ENCODE measurements around the gene PRPF8. TPM values are rescaled to one million over a fixed set of nuclear protein-coding genes. Genes with fewer than 3 reads are reported as not detected.
A peak's percentile ranks its signal among the peaks of the same experiment; 100 is the strongest.

PRPF8 gene
- total and polyA plus RNA-seq, 2 of the 13 experiments (the other 11 are each of a cell fraction or from before 2014, with no cell fraction given) = 112 to 179 TPM

DNA sequence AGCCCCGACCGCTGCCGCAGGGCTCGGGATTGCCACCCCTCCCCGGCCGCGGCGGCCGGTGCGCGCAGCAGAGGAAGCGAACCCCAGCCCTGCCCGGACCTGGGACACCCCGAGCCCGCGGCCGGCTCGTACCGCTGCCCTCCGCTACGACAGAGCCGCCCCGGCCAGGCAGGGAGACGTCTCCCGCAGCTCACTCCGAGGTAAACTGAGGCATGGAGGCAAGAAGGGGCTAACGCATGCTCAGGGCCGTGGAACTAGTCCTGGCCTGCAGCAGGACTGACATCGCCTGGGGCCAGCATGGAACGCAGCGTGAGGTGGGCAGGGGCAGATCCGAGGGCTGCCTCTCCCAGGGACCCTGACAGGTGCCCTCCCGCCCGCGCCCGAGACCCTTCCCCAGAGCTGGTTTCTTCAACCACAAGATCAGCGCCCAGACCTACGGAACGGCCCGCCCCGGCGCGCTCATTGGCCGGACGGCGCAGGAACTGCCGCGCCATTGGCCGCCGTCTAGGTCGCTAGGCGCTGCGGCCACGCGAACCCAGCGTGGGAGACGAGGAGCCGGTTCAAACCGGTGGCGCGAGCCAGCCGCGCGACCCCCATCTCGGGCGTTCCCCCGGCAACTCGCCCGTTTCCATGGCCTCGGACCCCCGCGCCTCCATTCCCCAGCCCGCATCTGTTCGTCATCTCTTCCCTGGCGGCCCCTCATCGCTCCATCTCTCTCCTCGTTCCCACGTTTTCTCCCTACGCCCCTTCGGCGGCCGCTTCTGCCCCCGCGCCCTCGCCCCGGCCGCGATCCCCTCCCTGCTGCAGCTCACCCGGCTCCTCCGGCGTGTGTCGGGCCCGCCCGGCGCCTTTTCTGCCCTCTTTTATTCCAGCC is 56.4 kb downstream of the PRPF8 start, which contains the start of gene SLC43A2 (continued):
- TF ChIP-seq, protein P1, sequence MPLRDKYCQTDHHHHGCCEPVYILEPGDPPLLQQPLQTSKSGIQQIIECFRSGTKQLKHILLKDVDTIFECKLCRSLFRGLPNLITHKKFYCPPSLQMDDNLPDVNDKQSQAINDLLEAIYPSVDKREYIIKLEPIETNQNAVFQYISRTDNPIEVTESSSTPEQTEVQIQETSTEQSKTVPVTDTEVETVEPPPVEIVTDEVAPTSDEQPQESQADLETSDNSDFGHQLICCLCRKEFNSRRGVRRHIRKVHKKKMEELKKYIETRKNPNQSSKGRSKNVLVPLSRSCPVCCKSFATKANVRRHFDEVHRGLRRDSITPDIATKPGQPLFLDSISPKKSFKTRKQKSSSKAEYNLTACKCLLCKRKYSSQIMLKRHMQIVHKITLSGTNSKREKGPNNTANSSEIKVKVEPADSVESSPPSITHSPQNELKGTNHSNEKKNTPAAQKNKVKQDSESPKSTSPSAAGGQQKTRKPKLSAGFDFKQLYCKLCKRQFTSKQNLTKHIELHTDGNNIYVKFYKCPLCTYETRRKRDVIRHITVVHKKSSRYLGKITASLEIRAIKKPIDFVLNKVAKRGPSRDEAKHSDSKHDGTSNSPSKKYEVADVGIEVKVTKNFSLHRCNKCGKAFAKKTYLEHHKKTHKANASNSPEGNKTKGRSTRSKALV (CRISPR knock-in tag; IDR thresholded peaks at IDR 0.05) = no peak
- TF ChIP-seq ARID2 (CRISPR knock-in tag; IDR thresholded peaks at IDR 0.05; ENCODE audit: borderline replicate concordance) (peak; percentile 69; the same call in 1 of the 2 replicates), ZFX (CRISPR knock-in tag; IDR thresholded peaks at IDR 0.05; ENCODE audit: low read depth) (peak; percentile 1; the same call in 1 of the 2 replicates), CBX5 (CRISPR knock-in tag; IDR thresholded peaks at IDR 0.05; ENCODE audit: borderline replicate concordance) (no peak), ZMYM3 (CRISPR knock-in tag; IDR thresholded peaks at IDR 0.05) (peak; percentile 71), EEA1 (CRISPR knock-in tag; IDR thresholded peaks at IDR 0.05; ENCODE audit: borderline replicate concordance) (no peak; the same call in 1 of the 2 replicates), ZNF788 (CRISPR knock-in tag; IDR thresholded peaks at IDR 0.05; ENCODE audit: borderline replicate concordance) (no peak), TCF7 (IDR thresholded peaks at IDR 0.05; ENCODE audit: low read depth) (no peak), BRD4 (CRISPR knock-in tag; IDR thresholded peaks at IDR 0.05) (no peak; the same call in 1 of the 2 replicates), NR2F1 (CRISPR knock-in tag; IDR thresholded peaks at IDR 0.05) (no peak), XBP1 (CRISPR knock-in tag; IDR thresholded peaks at IDR 0.05) (no peak), HMG20A (CRISPR knock-in tag; IDR thresholded peaks at IDR 0.05; ENCODE audit: borderline replicate concordance) (no peak), CREB1 (IDR thresholded peaks at IDR 0.05) (no peak), CREB1 (CRISPR knock-in tag; IDR thresholded peaks at IDR 0.05) (no peak), ZNF235 (CRISPR knock-in tag; IDR thresholded peaks at IDR 0.05; ENCODE audit: borderline replicate concordance) (peak; percentile 84; the same call in 1 of the 2 replicates), ZNF724P (CRISPR knock-in tag; IDR thresholded peaks at IDR 0.05; ENCODE audit: borderline replicate concordance) (no peak), EHMT2 (IDR thresholded peaks at IDR 0.05; ENCODE audit: borderline replicate concordance, low read depth, low read length) (no peak), TAF15 (IDR thresholded peaks at IDR 0.05; ENCODE audit: low read depth, low read length, poor library complexity, severe bottlenecking) (peak; percentile 84), NCOA5 (CRISPR knock-in tag; IDR thresholded peaks at IDR 0.05) (no peak), PHF21A (CRISPR knock-in tag; IDR thresholded peaks at IDR 0.05) (no peak), SAP130 (CRISPR knock-in tag; IDR thresholded peaks at IDR 0.05; ENCODE audit: low read depth) (peak; percentile 73)
- TF ChIP-seq, protein P2, sequence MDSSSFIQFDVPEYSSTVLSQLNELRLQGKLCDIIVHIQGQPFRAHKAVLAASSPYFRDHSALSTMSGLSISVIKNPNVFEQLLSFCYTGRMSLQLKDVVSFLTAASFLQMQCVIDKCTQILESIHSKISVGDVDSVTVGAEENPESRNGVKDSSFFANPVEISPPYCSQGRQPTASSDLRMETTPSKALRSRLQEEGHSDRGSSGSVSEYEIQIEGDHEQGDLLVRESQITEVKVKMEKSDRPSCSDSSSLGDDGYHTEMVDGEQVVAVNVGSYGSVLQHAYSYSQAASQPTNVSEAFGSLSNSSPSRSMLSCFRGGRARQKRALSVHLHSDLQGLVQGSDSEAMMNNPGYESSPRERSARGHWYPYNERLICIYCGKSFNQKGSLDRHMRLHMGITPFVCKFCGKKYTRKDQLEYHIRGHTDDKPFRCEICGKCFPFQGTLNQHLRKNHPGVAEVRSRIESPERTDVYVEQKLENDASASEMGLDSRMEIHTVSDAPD (CRISPR knock-in tag; IDR thresholded peaks at IDR 0.05) = no peak
- TF ChIP-seq, protein P3, sequence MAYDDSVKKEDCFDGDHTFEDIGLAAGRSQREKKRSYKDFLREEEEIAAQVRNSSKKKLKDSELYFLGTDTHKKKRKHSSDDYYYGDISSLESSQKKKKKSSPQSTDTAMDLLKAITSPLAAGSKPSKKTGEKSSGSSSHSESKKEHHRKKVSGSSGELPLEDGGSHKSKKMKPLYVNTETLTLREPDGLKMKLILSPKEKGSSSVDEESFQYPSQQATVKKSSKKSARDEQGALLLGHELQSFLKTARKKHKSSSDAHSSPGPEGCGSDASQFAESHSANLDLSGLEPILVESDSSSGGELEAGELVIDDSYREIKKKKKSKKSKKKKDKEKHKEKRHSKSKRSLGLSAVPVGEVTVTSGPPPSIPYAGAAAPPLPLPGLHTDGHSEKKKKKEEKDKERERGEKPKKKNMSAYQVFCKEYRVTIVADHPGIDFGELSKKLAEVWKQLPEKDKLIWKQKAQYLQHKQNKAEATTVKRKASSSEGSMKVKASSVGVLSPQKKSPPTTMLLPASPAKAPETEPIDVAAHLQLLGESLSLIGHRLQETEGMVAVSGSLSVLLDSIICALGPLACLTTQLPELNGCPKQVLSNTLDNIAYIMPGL (CRISPR knock-in tag; IDR thresholded peaks at IDR 0.05; ENCODE audit: borderline replicate concordance in 1 of 2, low read depth in 1 of 2) = peak in 1 of 2 experiments; percentile 51; a peak in 1 of 4 replicates
- TF ChIP-seq, protein P4, sequence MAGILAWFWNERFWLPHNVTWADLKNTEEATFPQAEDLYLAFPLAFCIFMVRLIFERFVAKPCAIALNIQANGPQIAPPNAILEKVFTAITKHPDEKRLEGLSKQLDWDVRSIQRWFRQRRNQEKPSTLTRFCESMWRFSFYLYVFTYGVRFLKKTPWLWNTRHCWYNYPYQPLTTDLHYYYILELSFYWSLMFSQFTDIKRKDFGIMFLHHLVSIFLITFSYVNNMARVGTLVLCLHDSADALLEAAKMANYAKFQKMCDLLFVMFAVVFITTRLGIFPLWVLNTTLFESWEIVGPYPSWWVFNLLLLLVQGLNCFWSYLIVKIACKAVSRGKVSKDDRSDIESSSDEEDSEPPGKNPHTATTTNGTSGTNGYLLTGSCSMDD (CRISPR knock-in tag; IDR thresholded peaks at IDR 0.05) = no peak
